GM13977 (cell line): ENCODE results near the gene UBL7.
"Not testable (repeated sequence)": the region's sequence is repeated elsewhere in the genome, so short reads cannot be mapped to it uniquely, and the experiment has no call there.

Experiments used
- DNase-seq: peaks from one replicate; pipeline ENCODE4 v3.0.0; 2012; ENCODE audit warnings: low spot score
- in situ Hi-C: fragments of 300-500 bp; cut with MboI; formaldehyde crosslinking; loops from one replicate; pipeline ENCODE4 v1.12.0; 2022; ENCODE audit warnings: low sequenced_read_pairs, low pct_unique_long_range_greater_than_20kb, mixed read lengths, inconsistent platforms; ENCODE audit not compliant: unreplicated experiment
- TF ChIP-seq, protein P1 (sequence below): IDR thresholded peaks from 2 replicates; pipeline ENCODE4 v1.5.1; 2012; ENCODE audit warnings: mild to moderate bottlenecking, control low read depth; ENCODE audit not compliant: insufficient read depth; ENCODE audit errors: extremely low read depth, missing control alignments

Gene UBL7

GRCh38 chr15:74464897-74465296, 3.9 kb upstream of the UBL7 start:
- in situ Hi-C loops, result no loop called here
- DNase-seq, result no peak
- TF ChIP-seq, protein P1, sequence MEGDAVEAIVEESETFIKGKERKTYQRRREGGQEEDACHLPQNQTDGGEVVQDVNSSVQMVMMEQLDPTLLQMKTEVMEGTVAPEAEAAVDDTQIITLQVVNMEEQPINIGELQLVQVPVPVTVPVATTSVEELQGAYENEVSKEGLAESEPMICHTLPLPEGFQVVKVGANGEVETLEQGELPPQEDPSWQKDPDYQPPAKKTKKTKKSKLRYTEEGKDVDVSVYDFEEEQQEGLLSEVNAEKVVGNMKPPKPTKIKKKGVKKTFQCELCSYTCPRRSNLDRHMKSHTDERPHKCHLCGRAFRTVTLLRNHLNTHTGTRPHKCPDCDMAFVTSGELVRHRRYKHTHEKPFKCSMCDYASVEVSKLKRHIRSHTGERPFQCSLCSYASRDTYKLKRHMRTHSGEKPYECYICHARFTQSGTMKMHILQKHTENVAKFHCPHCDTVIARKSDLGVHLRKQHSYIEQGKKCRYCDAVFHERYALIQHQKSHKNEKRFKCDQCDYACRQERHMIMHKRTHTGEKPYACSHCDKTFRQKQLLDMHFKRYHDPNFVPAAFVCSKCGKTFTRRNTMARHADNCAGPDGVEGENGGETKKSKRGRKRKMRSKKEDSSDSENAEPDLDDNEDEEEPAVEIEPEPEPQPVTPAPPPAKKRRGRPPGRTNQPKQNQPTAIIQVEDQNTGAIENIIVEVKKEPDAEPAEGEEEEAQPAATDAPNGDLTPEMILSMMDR, result no peak

GRCh38 chr15:74464216-74464615, 3.3 kb upstream of the UBL7 start:
- in situ Hi-C loops, result no loop called here
- TF ChIP-seq, protein P1, result no peak
- no peak for DNase-seq

- in situ Hi-C loops, result no loop called here
- TF ChIP-seq, protein P1, result no peak
- DNase-seq, result no peak
These were observed 2.7 kb upstream of the UBL7 start for GRCh38 chr15:74463634-74464033.

DNA sequence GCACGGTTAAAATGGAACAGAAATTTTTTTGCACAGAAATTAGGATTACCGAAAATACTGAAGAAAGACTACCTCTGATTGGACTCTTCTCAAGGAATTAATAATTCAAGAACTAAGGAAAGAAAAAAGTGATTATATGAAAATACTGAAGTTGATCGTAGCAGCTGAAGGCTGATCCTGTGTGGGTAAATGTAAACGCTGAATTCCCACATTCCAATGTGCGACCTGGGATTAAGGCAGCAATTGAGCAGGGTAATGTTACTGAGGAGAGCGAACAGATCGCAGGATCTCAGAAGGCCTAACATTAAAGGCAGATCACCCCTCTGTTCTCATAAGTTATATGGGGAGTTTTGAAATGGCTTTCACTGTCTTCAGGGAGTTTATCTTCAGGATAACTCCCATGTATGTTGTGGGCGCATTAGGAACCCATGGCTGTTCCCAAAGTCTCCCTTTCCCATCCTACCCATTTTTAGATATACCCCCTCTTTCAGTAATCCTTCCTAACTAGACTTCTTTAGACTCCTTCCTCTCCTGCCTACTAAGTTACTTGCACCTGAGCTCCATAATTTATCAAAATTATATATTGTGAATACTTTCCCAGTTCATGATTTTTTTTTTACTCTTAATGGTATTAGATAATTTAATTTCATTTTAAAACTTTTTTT, 1.0 kb upstream of the UBL7 start:
- in situ Hi-C loops, result no loop called here
- DNase-seq, result no peak
- TF ChIP-seq, protein P1, result no peak

DNA sequence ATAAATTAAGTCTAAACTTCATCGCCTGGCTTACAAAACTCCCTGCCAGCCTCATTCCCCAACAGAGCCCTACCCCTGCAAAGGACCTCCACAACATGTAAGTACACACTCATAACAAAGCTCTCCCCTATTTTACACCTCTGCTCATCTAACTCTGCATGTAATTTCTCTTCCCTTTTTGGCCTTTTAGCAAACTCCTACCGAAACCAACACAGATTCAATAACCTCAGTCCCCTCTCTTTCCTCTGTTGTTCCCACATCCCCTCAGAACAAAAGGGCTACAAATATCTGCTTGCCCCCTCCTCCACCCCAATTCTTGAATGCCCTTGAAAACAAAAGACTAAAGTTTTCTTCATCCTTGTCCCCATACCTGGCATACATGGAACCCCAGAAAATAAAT, 662 bp downstream of the UBL7 start:
- in situ Hi-C loops, result no loop called here
- peak; percentile 68 for DNase-seq
- TF ChIP-seq, protein P1, result no peak

DNA sequence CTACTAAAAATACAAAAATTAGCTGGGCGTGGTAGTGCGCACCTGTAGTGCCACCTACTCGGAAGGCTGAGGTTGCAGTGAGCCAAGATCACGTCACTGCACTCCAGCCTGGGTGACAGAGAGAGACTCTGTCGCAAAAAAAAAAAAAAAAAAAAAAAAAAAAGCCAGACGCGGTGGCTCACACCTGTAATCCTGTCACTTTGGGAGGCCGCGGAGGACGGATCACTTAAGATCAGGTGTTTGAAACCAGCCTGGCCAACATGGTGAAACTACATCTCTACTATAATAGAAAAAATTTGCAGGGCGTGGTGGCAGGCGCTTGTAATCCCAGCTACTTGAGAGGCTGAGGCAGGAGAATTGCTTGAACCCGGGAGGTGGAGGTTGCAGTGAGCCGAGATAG, 1.2 kb downstream of the UBL7 start:
- DNase-seq, in situ Hi-C loops: not testable (repeated sequence)

GRCh38 chr15:74458473-74458872, 2.5 kb downstream of the UBL7 start:
- in situ Hi-C loops, result no loop called here
- no peak for DNase-seq
- TF ChIP-seq, protein P1, result no peak

DNA sequence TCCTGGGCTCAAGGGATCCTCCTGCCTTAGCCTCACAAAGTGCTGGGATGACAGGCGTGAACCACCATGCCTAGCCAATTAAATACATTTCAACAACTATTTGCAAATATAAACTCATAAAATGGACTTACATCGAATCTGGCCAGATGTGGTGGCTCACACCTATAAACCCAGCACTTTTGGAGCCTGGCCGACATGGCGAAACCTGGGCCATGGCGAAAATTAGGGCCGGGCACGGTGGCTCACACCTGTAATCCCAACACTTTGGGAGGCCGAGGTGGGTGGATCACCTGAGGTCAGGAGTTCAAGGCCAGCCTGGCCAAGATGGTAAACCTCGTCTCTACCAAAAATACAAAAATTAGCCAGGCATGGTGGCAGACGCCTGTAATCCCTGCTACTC, 3.9 kb downstream of the UBL7 start:
- in situ Hi-C loops, DNase-seq: not testable (repeated sequence)
